ENCODE measurements around the gene PCLAF. TPM values are rescaled to one million over a fixed set of nuclear protein-coding genes. Genes with fewer than 3 reads are reported as not detected.

PCLAF gene
- total RNA-seq, 1 donor from 2014 or later: 4.7 TPM

- Mint-ChIP-seq H3K27me3 (ENCODE audit: unreplicated experiment) (no peaks in the 10 kb centered on the region), H3K4me3 (ENCODE audit: unreplicated experiment) (peak overlapping the region; percentile 65), H3K36me3 (ENCODE audit: unreplicated experiment) (no peaks in the 10 kb centered on the region), H3K27ac (ENCODE audit: unreplicated experiment) (peak overlapping the region; percentile 50), H3K4me1 (ENCODE audit: low read depth, unreplicated experiment) (peaks cover 28% of the 10 kb centered on the region), H3K9me3 (ENCODE audit: unreplicated experiment) (peaks cover 4% of the 10 kb centered on the region)
- no peak for TF ChIP-seq CTCF (IDR thresholded peaks at IDR 0.05; ENCODE audit: partially characterized antibody, unreplicated experiment)
- DNase-seq: no peak
Observed at GRCh38 chr15:64344651-64345294, 36.5 kb downstream of the PCLAF start.

- no peak for TF ChIP-seq CTCF (IDR thresholded peaks at IDR 0.05; ENCODE audit: partially characterized antibody, unreplicated experiment)
- Mint-ChIP-seq H3K9me3 (ENCODE audit: unreplicated experiment) (peaks cover 4% of the 10 kb centered on the region), H3K4me3 (ENCODE audit: unreplicated experiment) (no peak overlapping the region), H3K36me3 (ENCODE audit: unreplicated experiment) (no peaks in the 10 kb centered on the region), H3K4me1 (ENCODE audit: low read depth, unreplicated experiment) (peaks cover 23% of the 10 kb centered on the region), H3K27me3 (ENCODE audit: unreplicated experiment) (no peaks in the 10 kb centered on the region), H3K27ac (ENCODE audit: unreplicated experiment) (no peak overlapping the region)
- no peak for DNase-seq
Observed at GRCh38 chr15:64343841-64344240, 37.4 kb downstream of the PCLAF start.

- Mint-ChIP-seq H3K36me3 (ENCODE audit: unreplicated experiment) (no peaks in the 10 kb centered on the region), H3K4me1 (ENCODE audit: low read depth, unreplicated experiment) (peaks cover 20% of the 10 kb centered on the region), H3K27ac (ENCODE audit: unreplicated experiment) (peak overlapping the region; percentile 65), H3K4me3 (ENCODE audit: unreplicated experiment) (no peak overlapping the region), H3K9me3 (ENCODE audit: unreplicated experiment) (peaks cover 1% of the 10 kb centered on the region), H3K27me3 (ENCODE audit: unreplicated experiment) (no peaks in the 10 kb centered on the region)
- no peak for DNase-seq
- TF ChIP-seq CTCF (IDR thresholded peaks at IDR 0.05; ENCODE audit: partially characterized antibody, unreplicated experiment): no peak
Observed at GRCh38 chr15:64343222-64343621, 38.0 kb downstream of the PCLAF start.

GRCh38 chr15:64341961-64342360 is 39.3 kb downstream of the PCLAF start:
- TF ChIP-seq CTCF (IDR thresholded peaks at IDR 0.05; ENCODE audit: partially characterized antibody, unreplicated experiment): no peak
- H3K4me3 Mint-ChIP-seq (ENCODE audit: unreplicated experiment): no peak overlapping the region
- DNase-seq: no peak
- H3K9me3 Mint-ChIP-seq (ENCODE audit: unreplicated experiment): peaks cover 1% of the 10 kb centered on the region
- peaks cover 20% of the 10 kb centered on the region for H3K4me1 Mint-ChIP-seq (ENCODE audit: low read depth, unreplicated experiment)
- no peaks in the 10 kb centered on the region for H3K36me3 Mint-ChIP-seq (ENCODE audit: unreplicated experiment)
- no peak overlapping the region for H3K27ac Mint-ChIP-seq (ENCODE audit: unreplicated experiment)
- no peaks in the 10 kb centered on the region for H3K27me3 Mint-ChIP-seq (ENCODE audit: unreplicated experiment)

GRCh38 chr15:64340355-64340754 is 40.9 kb downstream of the PCLAF start:
- H3K4me1 Mint-ChIP-seq (ENCODE audit: low read depth, unreplicated experiment): peaks cover 18% of the 10 kb centered on the region
- no peak for TF ChIP-seq CTCF (IDR thresholded peaks at IDR 0.05; ENCODE audit: partially characterized antibody, unreplicated experiment)
- H3K27me3 Mint-ChIP-seq (ENCODE audit: unreplicated experiment): no peaks in the 10 kb centered on the region
- DNase-seq: no peak
- no peak overlapping the region for H3K27ac Mint-ChIP-seq (ENCODE audit: unreplicated experiment)
- H3K36me3 Mint-ChIP-seq (ENCODE audit: unreplicated experiment): no peaks in the 10 kb centered on the region
- H3K4me3 Mint-ChIP-seq (ENCODE audit: unreplicated experiment): no peak overlapping the region
- H3K9me3 Mint-ChIP-seq (ENCODE audit: unreplicated experiment): peaks cover 1% of the 10 kb centered on the region

Measured in glutamatergic neuron (in vitro differentiated cells).